CD14-positive monocyte (primary cell): ENCODE data around the gene SHROOM4. TPM values are rescaled to one million over a fixed set of nuclear protein-coding genes. Genes with fewer than 3 reads are reported as not detected.

Experiments
- DNase-seq, 3 donors: peaks; one replicate each; pipeline ENCODE4 v3.0.0-alpha.2; 2011 to 2022
- H2AFZ ChIP-seq: 2 replicates; pipeline ENCODE4 v1.6.0; 2012; ENCODE audit warnings: mild to moderate bottlenecking, low read depth, low read length, inconsistent platforms; ENCODE audit not compliant: insufficient read depth, poor library complexity, severe bottlenecking
- H3K27ac ChIP-seq, 2 donors: 1 replicate in 1 of 2; 2 replicates in 1 of 2; pipeline ENCODE4 v1.5.1; 2012 to 2013; ENCODE audit warnings: low read length in 2 of 2, control low read depth in 1 of 2, inconsistent platforms in 1 of 2, low read depth in 1 of 2, mild to moderate bottlenecking in 1 of 2
- H3K27me3 ChIP-seq, 2 donors: one replicate each; pipeline versions ENCODE4 v1.6.0 to v1.6.1; 2011 to 2013; ENCODE audit warnings: low read length in 2 of 2; ENCODE audit not compliant: control insufficient read depth in 2 of 2, insufficient read depth in 2 of 2
- H3K36me3 ChIP-seq, 2 donors: replicated peaks in 1 of 2; 1 replicate in 1 of 2; 2 replicates in 1 of 2; pipeline versions ENCODE4 v1.5.1 to v1.6.1; 2012 to 2013; ENCODE audit warnings: low read length in 2 of 2, control low read depth in 1 of 2, inconsistent platforms in 1 of 2, mild to moderate bottlenecking in 1 of 2; ENCODE audit not compliant: insufficient read depth in 2 of 2, control insufficient read depth in 1 of 2
- H3K4me1 ChIP-seq, 2 donors: 1 replicate in 1 of 2; 2 replicates in 1 of 2; pipeline versions ENCODE4 v1.5.1 to v1.6.1; 2012 to 2013; ENCODE audit warnings: low read length in 2 of 2, control low read depth in 1 of 2, inconsistent platforms in 1 of 2, mild to moderate bottlenecking in 1 of 2, moderate library complexity in 1 of 2; ENCODE audit not compliant: insufficient read depth in 2 of 2, control insufficient read depth in 1 of 2
- H3K4me2 ChIP-seq: replicated peaks from 2 replicates; pipeline ENCODE3; 2012; ENCODE audit warnings: low read length, moderate library complexity, mild to moderate bottlenecking; ENCODE audit not compliant: poor library complexity, severe bottlenecking; ENCODE audit errors: extremely low read depth
- H3K4me3 ChIP-seq, 3 experiments: fragments of 200-600 bp in 1 of 3; sonication (generic) in 1 of 3; replicated peaks in 1 of 3; 1 replicate in 2 of 3; 2 replicates in 1 of 3; pipeline ENCODE4 v1.5.1; 2011 to 2013; ENCODE audit warnings: low read length in 3 of 3, mild to moderate bottlenecking in 3 of 3, control low read depth in 2 of 3, low read depth in 2 of 3, inconsistent platforms in 1 of 3, moderate library complexity in 1 of 3
- H3K79me2 ChIP-seq: 2 replicates; pipeline ENCODE4 v1.6.0; 2012; ENCODE audit warnings: mild to moderate bottlenecking, control low read depth, inconsistent platforms, low read length, moderate library complexity; ENCODE audit not compliant: insufficient read depth
- H3K9ac ChIP-seq: 2 replicates; pipeline ENCODE4 v1.6.0; 2017; ENCODE audit warnings: low read length, mild to moderate bottlenecking; ENCODE audit not compliant: insufficient read depth, poor library complexity, severe bottlenecking
- H3K9me3 ChIP-seq, 2 donors: replicated peaks in 1 of 2; 1 replicate in 1 of 2; 2 replicates in 1 of 2; pipeline versions ENCODE4 v1.5.1 to v1.6.1; 2012 to 2013; ENCODE audit warnings: low read length in 2 of 2, control low read depth in 1 of 2; ENCODE audit not compliant: control insufficient read depth in 1 of 2, insufficient read depth in 1 of 2
- H4K20me1 ChIP-seq: 2 replicates; pipeline ENCODE4 v1.6.0; 2012; ENCODE audit warnings: mild to moderate bottlenecking, low read length, control low read depth, moderate library complexity; ENCODE audit not compliant: insufficient read depth
- H3K27ac Mint-ChIP-seq, 7 donors: one replicate each; pipeline ENCODE4 v1.8.0; 2020; ENCODE audit warnings: mild to moderate bottlenecking in 7 of 7, mixed read lengths in 7 of 7, moderate library complexity in 6 of 7, inconsistent platforms in 2 of 7
- H3K27me3 Mint-ChIP-seq, 3 donors: one replicate each; pipeline ENCODE4 v1.8.0; 2021 to 2022; ENCODE audit warnings: low read depth in 3 of 3, mild to moderate bottlenecking in 3 of 3, mixed read lengths in 3 of 3, moderate library complexity in 3 of 3, inconsistent platforms in 1 of 3
- H3K36me3 Mint-ChIP-seq, 2 donors: one replicate each; pipeline ENCODE4 v1.8.0; 2020; ENCODE audit warnings: mixed read lengths in 2 of 2, inconsistent platforms in 1 of 2, mild to moderate bottlenecking in 1 of 2
- H3K4me1 Mint-ChIP-seq: one replicate; pipeline ENCODE4 v1.8.0; 2020; ENCODE audit warnings: mild to moderate bottlenecking, mixed read lengths
- H3K4me3 Mint-ChIP-seq, 2 donors: one replicate each; pipeline ENCODE4 v1.8.0; 2020; ENCODE audit warnings: mild to moderate bottlenecking in 2 of 2, mixed read lengths in 2 of 2, moderate library complexity in 1 of 2
- H3K9me3 Mint-ChIP-seq, 7 donors: one replicate each; pipeline ENCODE4 v1.8.0; 2020 to 2022; ENCODE audit warnings: mixed read lengths in 7 of 7, mild to moderate bottlenecking in 6 of 7, moderate library complexity in 6 of 7, inconsistent platforms in 2 of 7
- CTCF ChIP-seq: fragments of 200-600 bp; IDR thresholded peaks from one replicate; pipeline ENCODE4 v1.8.0; 2022; ENCODE audit warnings: antibody characterized with exemption, mild to moderate bottlenecking
- WGBS: methylation state at CpG from one replicate; pipeline ENCODE4 v1.1.5; 2013; ENCODE audit warnings: missing lambda C conversion rate; ENCODE audit not compliant: insufficient coverage; 5-methylcytosine and 5-hydroxymethylcytosine counted together
- intact Hi-C, 2 donors: fragments of 100-400 bp; cut with micrococcal nuclease; formaldehyde crosslinking; loops; one replicate each; pipeline versions ENCODE4 v1.15.0 to v1.15.1; 2023
- polyA plus RNA-seq, 3 donors: library from polyadenylated mRNA; depleted of rRNA in 1 of 3; unstranded in 2 of 3; stranded (reverse) in 1 of 3; fragments of 300-500 nt in 2 of 3; fragments of >200 nt in 1 of 3; fragmentation: Illumina TruSeq in 2 of 3; gene quantifications; 1 replicate in 2 of 3; 2 replicates in 1 of 3; pipeline ENCODE4 v1.2.3, GENCODE V29; 2012 to 2021

SHROOM4 gene
- polyA plus RNA-seq, 3 donors: under 0.01 TPM; not detected in 2

- Histone ChIP-seq H3K4me1 (no peaks in the 10 kb centered on the region), H4K20me1 (no peaks in the 10 kb centered on the region), H2AFZ (no peak overlapping the region), H3K79me2 (no peaks in the 10 kb centered on the region), H3K9me3 (no peaks in the 10 kb centered on the region), H3K9ac (no peak overlapping the region), H3K36me3 (no peaks in the 10 kb centered on the region), H3K27me3 (no peaks in the 10 kb centered on the region), H3K4me2 (no peak overlapping the region), H3K27ac (no peak overlapping the region), H3K4me3 (no peak overlapping the region)
- Mint-ChIP-seq H3K4me3 (no peak overlapping the region), H3K9me3 (no peaks in the 10 kb centered on the region), H3K27ac (no peak overlapping the region), H3K4me1 (no peaks in the 10 kb centered on the region), H3K36me3 (no peaks in the 10 kb centered on the region), H3K27me3 (peaks cover 0 to 1% (median 0%) of the 10 kb centered on the region in 3 donors)
- no CpG with 5 or more reads among the region's 2 CpGs for WGBS
- TF ChIP-seq CTCF: no peak
- intact Hi-C loops: no loop called here
- no peak for DNase-seq
Observed at GRCh38 chrX:50776248-50776647, 37.7 kb downstream of the SHROOM4 start.

- no peaks in the 10 kb centered on the region for H3K79me2 ChIP-seq
- Mint-ChIP-seq H3K27ac (no peak overlapping the region), H3K9me3 (no peaks in the 10 kb centered on the region), H3K36me3 (no peaks in the 10 kb centered on the region), H3K4me3 (no peak overlapping the region), H3K4me1 (no peaks in the 10 kb centered on the region), H3K27me3 (peaks cover 0 to 3% (median 0%) of the 10 kb centered on the region in 3 donors)
- no peaks in the 10 kb centered on the region for H3K27me3 ChIP-seq
- no peaks in the 10 kb centered on the region for H3K9me3 ChIP-seq
- H4K20me1 ChIP-seq: no peaks in the 10 kb centered on the region
- DNase-seq: no peak
- H3K27ac ChIP-seq: no peak overlapping the region
- H2AFZ ChIP-seq: no peak overlapping the region
- H3K4me1 ChIP-seq: no peaks in the 10 kb centered on the region
- no peak overlapping the region for H3K4me3 ChIP-seq
- TF ChIP-seq CTCF: no peak
- intact Hi-C loops: no loop called here
- no peak overlapping the region for H3K4me2 ChIP-seq
- no CpG with 5 or more reads among the region's 2 CpGs for WGBS
- H3K9ac ChIP-seq: no peak overlapping the region
- H3K36me3 ChIP-seq: no peaks in the 10 kb centered on the region
Observed at GRCh38 chrX:50771382-50771781, 42.6 kb downstream of the SHROOM4 start.
